ENCODE measurements around the gene KLC1.
"Not testable (repeated sequence)": the region's sequence is repeated elsewhere in the genome, so short reads cannot be mapped to it uniquely, and the experiment has no call there.

Gene KLC1

DNA sequence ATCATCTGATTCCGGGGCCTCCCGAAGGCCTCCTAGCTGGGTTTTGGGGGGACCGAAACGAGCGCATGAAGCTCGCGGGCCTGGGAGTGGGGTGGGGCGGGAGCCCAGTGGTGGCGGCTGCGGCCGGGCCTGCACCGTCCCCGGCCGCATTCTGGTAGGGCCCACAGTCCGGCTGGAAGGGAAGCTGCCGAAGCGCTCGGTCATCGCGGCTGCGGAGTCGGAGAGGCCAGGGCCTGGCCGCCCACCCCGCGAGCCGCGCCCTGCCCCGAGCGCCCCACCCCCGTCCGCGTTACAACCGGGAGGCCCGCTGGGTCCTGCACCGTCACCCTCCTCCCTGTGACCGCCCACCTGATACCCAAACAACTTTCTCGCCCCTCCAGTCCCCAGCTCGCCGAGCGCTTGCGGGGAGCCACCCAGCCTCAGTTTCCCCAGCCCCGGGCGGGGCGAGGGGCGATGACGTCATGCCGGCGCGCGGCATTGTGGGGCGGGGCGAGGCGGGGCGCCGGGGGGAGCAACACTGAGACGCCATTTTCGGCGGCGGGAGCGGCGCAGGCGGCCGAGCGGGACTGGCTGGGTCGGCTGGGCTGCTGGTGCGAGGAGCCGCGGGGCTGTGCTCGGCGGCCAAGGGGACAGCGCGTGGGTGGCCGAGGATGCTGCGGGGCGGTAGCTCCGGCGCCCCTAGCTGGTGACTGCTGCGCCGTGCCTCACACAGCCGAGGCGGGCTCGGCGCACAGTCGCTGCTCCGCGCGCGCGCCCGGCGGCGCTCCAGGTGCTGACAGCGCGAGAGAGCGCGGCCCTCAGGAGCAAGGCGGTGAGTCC is at the start of gene KLC1:
TSS of gene KLC1 (plus strand) at position 528 of the 819 bp plus-strand sequence. CDS start 25,354 bp downstream, outside the sequence.
- DNase-seq = peak; percentile 81 to 86

DNA sequence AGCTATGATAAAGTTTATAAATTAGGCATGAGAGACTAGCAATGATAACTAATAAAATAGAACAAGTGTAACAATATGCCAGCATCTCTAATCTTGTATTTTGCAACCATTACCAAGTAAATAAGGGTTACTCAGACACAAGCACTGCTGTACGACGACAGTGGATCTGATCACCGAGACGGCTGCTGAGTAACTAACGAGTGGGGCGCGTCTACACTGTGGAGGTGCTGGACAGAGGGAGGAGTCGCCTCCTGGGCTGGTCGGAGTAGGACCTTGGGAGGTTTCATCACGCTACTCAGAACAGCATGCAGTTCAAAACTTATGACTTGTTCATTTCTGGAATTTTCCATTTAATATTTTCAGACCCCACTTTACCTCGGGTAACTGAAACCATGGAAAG is 47.8 kb upstream of the KLC1 start:
- DNase-seq = no peak

DNA sequence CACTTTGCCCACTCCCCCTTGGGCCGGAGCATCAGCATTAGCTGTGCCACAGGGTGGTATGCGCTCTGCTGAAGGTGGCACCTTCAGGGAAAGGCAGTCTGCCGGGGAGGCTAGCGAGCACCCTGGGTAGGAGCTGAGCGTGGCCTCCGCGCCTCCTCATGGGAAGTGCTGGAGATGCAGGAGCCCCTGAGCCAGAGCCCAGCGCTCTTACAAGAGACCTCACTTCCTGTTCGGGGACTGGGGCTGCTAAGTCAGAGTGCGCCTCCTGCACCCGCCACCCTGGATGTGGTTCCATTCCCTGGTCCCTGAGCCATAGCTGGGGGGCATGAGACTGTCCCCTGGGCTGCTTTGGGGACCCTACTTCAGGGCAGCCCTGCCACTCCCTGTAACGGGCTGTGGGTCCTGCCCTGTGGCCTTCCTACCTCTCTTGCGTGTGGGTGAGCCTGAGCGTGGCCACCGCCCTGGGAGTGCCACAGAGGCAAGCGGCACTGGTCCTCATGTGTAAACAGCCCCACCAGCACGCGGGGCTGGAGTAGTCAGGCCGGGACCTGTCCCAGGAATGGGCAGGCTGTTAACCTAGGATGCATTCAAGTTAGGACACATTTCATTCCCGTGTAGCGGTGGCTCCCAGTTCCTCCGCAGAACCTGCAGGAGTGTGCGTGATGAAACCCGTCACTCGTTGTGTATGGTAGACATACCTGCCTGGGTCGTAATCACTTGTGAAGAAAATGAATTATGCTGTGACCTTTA is 46.9 kb upstream of the KLC1 start:
- DNase-seq = no peak

DNA sequence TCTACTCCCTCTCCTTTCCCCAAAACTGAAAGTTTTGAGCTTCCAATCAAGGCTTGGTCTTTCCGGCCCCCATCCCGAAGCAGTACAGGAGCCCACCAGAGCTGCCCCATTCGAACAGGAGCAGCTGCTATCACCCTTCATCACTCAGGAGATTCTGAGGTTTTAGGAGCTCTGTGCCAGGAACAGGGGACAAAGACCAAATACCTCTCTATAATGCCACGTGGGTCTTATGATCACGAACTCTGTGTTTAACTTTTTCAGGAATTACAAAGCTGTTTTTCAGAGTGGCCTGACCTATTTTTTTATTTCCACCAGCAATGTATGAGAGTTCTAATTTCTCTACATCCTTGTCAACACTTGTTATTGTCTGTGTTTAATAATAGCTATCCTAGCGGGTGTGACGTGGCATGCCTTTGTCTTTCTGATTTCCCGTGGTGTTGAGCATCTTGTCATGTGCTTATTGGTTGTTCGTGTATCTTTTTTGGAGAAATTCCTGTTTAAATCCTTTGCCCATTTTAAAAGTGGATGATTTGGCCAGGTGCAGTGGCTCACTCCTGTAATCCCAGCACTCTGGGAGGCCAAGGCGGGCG is 44.6 kb upstream of the KLC1 start:
- no peak for DNase-seq

- DNase-seq = no peak
Measured at GRCh38 chr14:103593577-103593976, 35.4 kb upstream of the KLC1 start.

- DNase-seq = no peak
Measured at GRCh38 chr14:103594265-103594664, 34.7 kb upstream of the KLC1 start.

DNA sequence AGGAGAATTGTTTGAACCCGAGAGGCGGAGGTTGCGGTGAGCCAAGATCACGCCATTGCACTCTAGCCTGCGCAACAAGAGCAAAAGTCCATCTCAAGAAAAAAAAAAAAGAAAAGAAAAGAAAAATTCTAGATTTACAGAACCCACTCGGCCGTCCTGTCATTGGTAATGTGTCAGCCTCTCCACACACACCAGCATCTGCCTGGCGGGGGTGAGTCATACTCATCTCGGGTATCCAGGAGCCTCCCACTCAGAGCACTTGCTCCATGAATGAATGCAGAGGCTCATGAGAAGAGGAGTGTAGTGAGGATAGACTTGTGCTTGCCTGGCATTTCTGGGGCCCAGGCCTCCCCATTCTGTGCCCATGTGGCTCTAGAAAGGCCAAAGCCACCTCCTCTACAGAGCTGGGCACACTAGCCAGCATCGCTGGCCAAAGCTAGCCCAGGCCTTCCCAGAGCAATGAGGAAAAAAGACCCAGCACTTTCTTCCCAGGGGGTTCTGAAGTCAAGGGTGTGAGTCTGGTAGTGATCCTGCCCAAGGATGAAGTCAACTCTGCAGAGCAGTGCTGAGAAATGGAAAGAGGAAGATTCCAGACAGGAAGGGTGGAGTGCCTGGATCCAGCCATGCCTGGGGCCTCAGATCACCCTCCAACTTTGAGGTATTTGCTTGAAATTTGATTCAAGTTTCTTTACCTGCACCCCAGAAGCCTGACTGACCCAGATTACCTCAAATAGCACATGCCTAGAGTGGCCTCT is 31.2 kb upstream of the KLC1 start:
- no peak for DNase-seq

- no peak for DNase-seq
Measured at GRCh38 chr14:103600503-103600902, 28.5 kb upstream of the KLC1 start.

GRCh38 chr14:103604620-103605019 is 24.4 kb upstream of the KLC1 start:
- no peak for DNase-seq

GRCh38 chr14:103606963-103607668 is 21.9 kb upstream of the KLC1 start:
- peak; percentile 24 to 29 for DNase-seq

- no peak for DNase-seq
Measured at GRCh38 chr14:103607822-103608221, 21.2 kb upstream of the KLC1 start.

DNA sequence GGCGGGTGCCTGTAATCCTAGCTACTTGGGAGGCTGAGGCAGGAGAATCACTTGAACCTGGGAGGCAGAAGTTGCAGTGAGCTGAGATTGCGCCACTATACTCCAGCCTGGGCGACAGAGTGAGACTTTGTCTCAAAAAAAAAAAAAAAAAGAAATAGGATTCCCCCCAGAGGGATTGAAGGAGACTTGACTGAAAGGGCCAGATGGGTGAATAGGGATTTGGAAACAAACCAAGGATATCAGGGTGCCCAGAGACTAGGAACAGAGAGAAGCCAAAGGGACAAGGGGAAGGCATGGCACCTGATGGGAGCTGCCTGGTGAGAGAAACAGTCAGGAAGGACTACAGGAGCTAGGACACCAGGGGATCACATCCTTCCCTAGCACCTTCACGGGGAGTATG is 19.9 kb upstream of the KLC1 start:
- DNase-seq = not testable (repeated sequence)

GRCh38 chr14:103611215-103611614 is 17.8 kb upstream of the KLC1 start:
- DNase-seq = no peak

DNA sequence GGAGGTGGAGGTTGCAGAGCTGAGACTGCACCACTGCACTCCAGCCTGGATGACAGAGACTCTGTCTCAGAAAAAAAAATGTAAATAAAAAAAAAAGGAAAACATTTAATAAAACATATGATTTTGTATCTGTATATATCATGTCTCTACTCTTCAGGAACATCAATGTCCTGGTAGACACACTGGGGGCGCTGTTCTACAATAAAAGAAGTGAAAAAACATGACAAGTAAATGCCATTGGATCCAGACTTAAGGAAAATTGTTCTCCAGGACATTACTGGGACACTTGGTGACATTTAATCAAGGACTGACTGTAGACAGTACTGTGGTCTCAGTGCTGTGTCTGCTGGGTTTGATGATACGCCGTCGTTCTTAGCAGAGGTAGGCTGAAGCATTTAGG is 15.5 kb upstream of the KLC1 start:
- no peak for DNase-seq

GRCh38 chr14:103616635-103617300 is 12.2 kb upstream of the KLC1 start:
- DNase-seq = no peak

DNA sequence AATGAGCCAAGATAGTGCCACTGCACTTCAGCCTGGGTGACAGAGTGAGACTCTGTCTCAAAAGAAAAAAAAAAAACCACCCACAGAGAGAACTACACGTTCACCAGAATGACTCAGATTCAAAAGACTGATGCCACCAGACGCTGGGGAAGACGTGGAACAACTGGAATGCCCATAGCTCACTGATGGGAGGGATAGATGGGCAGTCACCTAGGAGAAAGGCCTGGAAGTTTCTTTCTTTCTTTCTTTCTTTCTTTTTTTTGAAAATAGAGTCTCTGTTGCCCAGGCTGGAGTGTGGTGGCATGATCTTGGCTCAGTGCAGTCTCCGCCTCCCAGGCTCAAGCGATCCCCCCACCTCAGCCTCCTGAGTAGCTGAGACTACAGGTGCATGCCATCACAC is 10.0 kb upstream of the KLC1 start:
- no peak for DNase-seq

- DNase-seq = no peak
Measured at GRCh38 chr14:103621860-103622259, 7.2 kb upstream of the KLC1 start.

GRCh38 chr14:103623308-103623707 is 5.7 kb upstream of the KLC1 start:
- DNase-seq = no peak

GRCh38 chr14:103623883-103624482 is 5.0 kb upstream of the KLC1 start:
- DNase-seq = no peak

DNA sequence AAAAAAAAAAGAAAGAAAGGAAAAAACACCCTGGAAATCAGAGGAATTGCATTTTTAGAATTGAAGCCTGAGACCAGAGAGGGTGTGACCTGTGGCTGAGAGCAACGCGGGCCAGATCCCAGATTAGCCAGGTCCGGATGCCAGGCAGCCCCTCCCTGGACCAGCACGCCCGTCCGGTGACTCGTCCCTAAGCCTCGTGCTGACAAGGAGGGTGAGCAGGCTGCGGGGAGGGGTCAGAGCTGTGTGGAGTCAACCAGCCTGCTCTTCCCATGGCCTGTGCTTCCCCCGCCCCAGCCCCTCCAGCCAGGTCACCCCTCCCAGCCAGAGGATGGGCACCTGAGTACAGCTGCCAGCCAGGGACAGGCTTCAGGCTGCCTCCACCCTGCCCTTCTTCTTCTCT is 4.2 kb upstream of the KLC1 start:
- DNase-seq = peak in 1 of 2 donors; percentile 8

DNA sequence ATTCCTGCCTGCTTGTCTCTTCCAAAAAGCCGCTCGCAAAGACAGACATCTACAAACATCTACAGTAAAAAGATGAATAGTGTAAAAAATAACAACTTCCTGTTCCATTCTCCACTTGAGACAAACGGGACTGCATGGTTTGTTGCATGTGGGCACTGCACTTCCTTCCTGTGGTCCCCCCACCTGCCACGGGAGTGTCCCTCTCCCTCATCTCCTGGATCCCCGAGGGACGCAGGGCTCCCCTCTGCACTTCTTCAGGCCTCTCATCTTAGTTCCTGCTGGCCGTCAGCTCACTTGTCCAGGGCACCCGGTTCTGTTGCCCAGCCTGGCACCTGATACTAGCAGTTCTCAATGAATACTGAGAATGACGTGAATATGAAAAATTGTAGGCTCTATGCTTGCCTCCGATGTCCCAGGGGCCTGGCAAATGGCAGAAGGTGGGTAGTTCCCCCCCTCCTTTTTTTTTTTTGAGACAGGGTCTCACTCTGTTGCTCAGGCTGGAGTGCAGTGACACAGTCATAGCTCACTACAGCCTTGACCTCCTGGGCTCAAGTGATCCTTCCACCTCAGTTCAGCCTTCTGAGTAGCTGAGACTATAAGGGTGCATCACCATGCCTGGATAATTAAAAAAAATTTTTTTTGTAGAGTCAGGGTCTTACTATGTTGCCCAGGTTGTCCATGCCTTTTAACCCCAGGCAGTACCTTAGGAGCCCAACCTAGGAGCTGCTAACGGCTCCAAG is 3.5 kb upstream of the KLC1 start:
- DNase-seq = peak in 1 of 2 donors; percentile 14

Measured in activated CD4-positive, alpha-beta T cell treated with anti-CD3 and anti-CD28 coated beads for 4 hours (primary cell).